AG09319 (cell line): ENCODE results near the gene ELOVL7.

ENCODE experiments used
- DNase-seq: peaks from one replicate; pipeline ENCODE4 v3.0.0-alpha.2; 2010; ENCODE audit warnings: low read depth; ENCODE audit errors: extremely low read depth
- TF ChIP-seq, protein P1 (sequence below): IDR thresholded peaks from 2 replicates; pipeline ENCODE4 v1.5.1; 2011; ENCODE audit warnings: low read depth, mild to moderate bottlenecking, inconsistent platforms, low read length, moderate library complexity

Gene ELOVL7

DNA sequence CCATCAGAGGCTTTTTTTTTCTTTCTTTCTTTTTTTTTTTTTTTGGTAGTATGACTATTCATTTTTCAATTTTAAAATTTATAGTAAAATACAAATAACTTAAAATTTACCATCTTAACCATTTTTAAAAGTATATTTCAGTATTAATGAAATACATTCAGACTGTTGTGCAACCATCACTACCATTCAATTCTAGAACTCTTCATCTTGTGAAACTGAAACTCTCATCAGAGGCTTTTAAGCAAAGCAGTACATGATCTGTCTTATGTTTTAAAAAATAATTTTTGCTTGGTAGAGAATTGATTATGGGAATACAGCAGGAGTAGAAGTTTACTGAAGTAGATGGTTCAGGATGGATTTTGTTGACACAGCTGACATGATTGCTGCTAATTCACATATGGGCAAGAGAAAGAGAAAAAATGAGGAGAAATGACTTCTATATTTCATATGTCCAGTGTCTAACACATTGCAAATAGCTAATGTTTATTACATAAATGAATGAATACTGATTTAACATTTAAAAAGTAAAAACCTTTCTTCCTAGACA is 13.4 kb downstream of the ELOVL7 start:
- TF ChIP-seq, protein P1, sequence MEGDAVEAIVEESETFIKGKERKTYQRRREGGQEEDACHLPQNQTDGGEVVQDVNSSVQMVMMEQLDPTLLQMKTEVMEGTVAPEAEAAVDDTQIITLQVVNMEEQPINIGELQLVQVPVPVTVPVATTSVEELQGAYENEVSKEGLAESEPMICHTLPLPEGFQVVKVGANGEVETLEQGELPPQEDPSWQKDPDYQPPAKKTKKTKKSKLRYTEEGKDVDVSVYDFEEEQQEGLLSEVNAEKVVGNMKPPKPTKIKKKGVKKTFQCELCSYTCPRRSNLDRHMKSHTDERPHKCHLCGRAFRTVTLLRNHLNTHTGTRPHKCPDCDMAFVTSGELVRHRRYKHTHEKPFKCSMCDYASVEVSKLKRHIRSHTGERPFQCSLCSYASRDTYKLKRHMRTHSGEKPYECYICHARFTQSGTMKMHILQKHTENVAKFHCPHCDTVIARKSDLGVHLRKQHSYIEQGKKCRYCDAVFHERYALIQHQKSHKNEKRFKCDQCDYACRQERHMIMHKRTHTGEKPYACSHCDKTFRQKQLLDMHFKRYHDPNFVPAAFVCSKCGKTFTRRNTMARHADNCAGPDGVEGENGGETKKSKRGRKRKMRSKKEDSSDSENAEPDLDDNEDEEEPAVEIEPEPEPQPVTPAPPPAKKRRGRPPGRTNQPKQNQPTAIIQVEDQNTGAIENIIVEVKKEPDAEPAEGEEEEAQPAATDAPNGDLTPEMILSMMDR, result no peak
- DNase-seq, result no peak

DNA sequence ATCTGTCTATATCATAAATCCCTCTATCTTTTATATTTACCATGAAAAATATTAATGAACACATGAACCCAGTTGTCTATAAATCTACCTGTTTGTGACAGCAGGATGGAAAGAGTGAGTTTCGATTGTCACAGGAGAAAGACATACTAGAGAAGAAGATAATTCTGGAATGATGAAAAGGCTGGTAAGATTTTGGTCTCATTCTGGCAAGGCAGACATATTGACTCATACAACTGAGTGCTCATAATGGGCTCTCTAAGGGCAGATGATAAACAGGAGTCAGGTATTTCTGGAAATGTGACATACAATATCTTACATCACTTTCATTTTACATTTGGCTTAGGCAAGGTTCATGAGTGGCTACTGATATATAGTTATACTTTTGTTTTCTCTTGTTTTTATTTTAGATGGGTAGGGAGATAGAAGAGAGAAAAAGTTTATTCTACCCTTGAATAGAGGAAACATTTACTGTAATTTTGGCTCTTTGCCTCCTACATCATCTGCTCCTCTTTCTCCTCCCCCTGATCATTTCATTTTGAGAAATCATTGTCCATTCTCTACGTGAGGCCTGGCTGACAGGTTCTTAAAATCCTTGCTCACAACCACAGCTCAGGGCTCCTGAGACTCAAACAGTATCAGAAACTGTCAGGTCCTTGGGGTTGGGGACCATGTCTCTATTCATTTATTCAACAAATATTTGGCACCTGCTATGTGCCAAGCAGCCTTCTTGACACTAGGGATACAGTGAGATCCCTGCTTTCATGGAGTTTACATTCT is 14.4 kb downstream of the ELOVL7 start:
- DNase-seq, result no peak
- TF ChIP-seq, protein P1, result no peak

DNA sequence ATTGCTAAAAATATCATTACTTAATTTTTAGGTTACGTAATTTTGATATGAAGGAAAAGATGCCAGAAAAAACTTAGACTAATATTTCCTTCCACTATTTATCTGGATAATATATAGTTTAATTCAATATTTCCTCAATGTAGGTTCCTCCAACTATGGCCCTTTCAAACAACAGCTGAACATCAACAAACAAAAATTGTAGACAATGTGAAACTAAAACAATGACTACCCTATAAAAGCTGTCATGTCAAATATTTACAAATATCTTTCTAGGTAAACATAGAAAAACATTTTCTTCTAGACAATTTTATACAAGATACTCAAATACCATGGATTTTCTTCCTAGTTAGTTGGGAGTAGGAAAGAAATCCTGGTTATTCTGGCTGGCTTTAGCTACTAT is 16.9 kb downstream of the ELOVL7 start:
- no peak for DNase-seq

DNA sequence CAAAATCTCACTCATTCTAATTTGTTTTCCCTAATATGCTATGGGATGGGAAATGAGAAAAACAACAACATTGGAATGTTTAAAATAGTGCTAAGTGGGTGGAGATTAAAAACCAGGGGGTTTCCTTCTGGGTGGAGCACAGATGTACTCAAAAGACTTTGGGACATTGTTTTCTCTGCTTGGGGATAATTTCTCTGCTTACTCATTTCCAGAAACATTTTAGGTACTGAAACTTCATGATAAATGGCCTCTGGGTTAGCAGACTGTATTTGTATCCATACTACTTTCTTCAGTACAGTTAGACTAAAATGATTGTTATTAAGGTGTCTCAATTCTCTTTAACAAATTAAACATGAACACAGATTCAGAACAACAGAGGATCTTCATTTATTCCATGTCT is 17.4 kb downstream of the ELOVL7 start:
- TF ChIP-seq, protein P1, result no peak

More for the DNA sequence above, 16.9 kb downstream of the ELOVL7 start:
- TF ChIP-seq, protein P1, result no peak

DNA sequence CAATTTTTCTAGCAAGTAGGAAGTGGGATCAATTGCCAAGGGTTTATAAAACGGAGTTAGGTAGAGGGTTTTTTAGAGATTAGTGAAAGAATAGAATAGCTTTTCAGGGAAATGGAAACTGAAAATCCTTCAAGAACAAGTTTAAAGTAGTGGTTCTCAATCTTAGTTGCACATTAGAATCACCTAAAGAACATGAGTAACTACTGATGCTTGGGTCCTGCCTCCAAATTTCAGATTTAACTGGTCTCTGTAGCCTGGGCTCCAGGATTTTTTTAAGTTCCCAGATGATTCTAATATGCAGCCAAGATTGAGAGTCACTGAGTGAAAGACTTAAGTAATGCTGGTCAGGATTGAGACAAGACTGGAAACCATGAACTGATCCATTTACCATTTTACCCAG is 20.5 kb downstream of the ELOVL7 start:
- TF ChIP-seq, protein P1, result no peak

More for the DNA sequence above, 17.4 kb downstream of the ELOVL7 start:
- DNase-seq, result no peak

DNA sequence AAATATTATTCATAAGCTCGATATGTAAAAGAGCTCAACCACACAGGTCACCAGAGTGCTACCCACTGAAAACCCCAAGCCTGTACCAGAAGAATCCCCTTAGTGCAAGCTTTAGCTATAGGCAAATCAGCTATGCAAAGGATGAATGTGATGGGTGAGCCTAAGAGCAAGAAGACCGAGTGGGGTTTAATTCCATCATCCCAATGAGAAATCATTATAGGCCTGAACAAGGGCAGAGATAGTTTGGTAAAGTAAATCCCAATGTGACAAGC is 21.8 kb downstream of the ELOVL7 start:
- DNase-seq, result no peak
- TF ChIP-seq, protein P1, result no peak

More for the DNA sequence above, 20.5 kb downstream of the ELOVL7 start:
- no peak for DNase-seq

DNA sequence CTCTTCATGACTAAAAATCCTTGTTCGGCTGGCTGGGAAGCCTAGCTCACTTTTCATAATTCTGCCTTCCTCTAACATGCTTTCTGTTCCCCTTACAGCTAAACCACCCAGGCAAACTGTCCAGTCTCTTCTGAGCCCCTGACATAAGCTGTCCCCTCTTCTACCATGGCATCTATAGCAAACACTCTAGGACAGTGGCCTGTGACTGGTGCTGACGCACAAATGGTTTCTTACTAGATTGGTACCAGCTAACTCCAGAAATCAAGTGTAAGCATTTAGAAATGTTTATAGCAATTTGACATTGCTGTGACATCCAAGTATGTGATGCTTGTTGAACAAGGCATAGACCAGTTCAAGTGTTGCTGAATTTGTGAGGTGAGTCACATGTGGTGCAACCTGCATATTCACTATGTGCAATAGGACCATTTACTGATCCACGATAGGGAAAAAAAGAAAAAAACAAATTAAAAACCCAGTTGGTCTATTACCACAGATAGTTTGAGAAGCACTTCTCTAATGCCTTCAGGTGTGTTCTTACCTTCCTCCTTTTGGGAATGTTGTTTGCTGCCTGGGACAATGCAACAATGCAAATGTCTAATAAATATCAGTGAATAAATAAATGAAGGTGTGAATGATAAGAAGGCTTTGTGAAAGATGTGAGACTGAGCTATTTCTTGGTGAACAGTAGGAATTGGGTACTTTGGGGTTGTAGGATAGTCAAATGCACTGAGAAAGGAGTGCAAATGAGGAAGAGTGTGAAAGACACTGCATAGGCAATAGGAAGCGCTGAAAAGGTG is 22.4 kb downstream of the ELOVL7 start:
- no peak for DNase-seq

More for the DNA sequence above, 22.4 kb downstream of the ELOVL7 start:
- TF ChIP-seq, protein P1, result no peak
